Mesothelial cell of epicardium (in vitro differentiated cells): Measurements from ENCODE around the gene PACRGL. TPM values are rescaled to one million over a fixed set of nuclear protein-coding genes. Genes with fewer than 3 reads are reported as not detected.

Source experiments
- DNase-seq, 2 experiments: peaks; one replicate each; pipeline ENCODE4 v3.0.0; 2021; ENCODE audit warnings: low spot score in 2 of 2; ENCODE audit not compliant: unreplicated experiment in 2 of 2
- H3K27ac Mint-ChIP-seq: 2 replicates; pipeline ENCODE4 v1.8.0; 2021; ENCODE audit warnings: mixed read lengths
- H3K27me3 Mint-ChIP-seq: 2 replicates; pipeline ENCODE4 v1.8.0; 2021; ENCODE audit warnings: low read depth, mixed read lengths
- H3K36me3 Mint-ChIP-seq: 2 replicates; pipeline ENCODE4 v1.8.0; 2021; ENCODE audit warnings: mixed read lengths
- H3K4me1 Mint-ChIP-seq: 2 replicates; pipeline ENCODE4 v1.8.0; 2021; ENCODE audit warnings: mixed read lengths
- H3K4me3 Mint-ChIP-seq: 2 replicates; pipeline ENCODE4 v1.8.0; 2021; ENCODE audit warnings: mild to moderate bottlenecking, moderate library complexity, mixed read lengths
- H3K9me3 Mint-ChIP-seq: 2 replicates; pipeline ENCODE4 v1.8.0; 2021; ENCODE audit warnings: mixed read lengths
- total RNA-seq: library from RNA; stranded (reverse); gene quantifications from 3 replicates; pipeline ENCODE4 v1.2.1, GENCODE V29; 2021
- TF ChIP-seq, protein P1 (sequence below): fragments of 200-600 bp; sonication (generic); IDR thresholded peaks from one replicate; pipeline ENCODE4 v1.5.0; 2021; ENCODE audit warnings: antibody characterized with exemption; ENCODE audit not compliant: unreplicated experiment

The PACRGL gene
- total RNA-seq, 1 donor from 2014 or later: 30.8 TPM

DNA sequence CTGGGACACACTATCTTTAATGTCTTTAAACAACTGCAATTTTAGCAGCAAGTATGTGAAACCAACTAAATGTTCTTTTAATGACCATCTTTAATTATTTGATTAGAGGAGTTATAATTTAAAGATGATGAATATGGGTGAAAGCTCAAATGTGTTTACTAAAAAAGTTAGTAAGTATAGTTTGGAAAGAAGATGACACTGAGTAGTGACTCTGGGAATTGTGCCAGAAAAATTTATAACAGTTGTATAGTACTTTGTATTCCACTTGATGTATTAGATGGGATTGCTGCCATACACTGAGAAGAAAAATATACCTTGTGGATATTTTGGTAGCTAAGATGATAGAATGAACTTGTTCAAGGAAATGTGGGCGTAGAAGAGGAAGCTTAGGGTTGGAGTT is 19.5 kb upstream of the PACRGL start:
- peaks cover 8% of the 10 kb centered on the region for H3K9me3 Mint-ChIP-seq
- H3K4me1 Mint-ChIP-seq: peaks cover 65% of the 10 kb centered on the region
- TF ChIP-seq, protein P1, sequence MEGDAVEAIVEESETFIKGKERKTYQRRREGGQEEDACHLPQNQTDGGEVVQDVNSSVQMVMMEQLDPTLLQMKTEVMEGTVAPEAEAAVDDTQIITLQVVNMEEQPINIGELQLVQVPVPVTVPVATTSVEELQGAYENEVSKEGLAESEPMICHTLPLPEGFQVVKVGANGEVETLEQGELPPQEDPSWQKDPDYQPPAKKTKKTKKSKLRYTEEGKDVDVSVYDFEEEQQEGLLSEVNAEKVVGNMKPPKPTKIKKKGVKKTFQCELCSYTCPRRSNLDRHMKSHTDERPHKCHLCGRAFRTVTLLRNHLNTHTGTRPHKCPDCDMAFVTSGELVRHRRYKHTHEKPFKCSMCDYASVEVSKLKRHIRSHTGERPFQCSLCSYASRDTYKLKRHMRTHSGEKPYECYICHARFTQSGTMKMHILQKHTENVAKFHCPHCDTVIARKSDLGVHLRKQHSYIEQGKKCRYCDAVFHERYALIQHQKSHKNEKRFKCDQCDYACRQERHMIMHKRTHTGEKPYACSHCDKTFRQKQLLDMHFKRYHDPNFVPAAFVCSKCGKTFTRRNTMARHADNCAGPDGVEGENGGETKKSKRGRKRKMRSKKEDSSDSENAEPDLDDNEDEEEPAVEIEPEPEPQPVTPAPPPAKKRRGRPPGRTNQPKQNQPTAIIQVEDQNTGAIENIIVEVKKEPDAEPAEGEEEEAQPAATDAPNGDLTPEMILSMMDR: no peak
- no peaks in the 10 kb centered on the region for H3K36me3 Mint-ChIP-seq
- H3K27ac Mint-ChIP-seq: no peak overlapping the region
- DNase-seq: no peak
- peaks cover 21% of the 10 kb centered on the region for H3K27me3 Mint-ChIP-seq
- no peak overlapping the region for H3K4me3 Mint-ChIP-seq

GRCh38 chr4:20681271-20681670 is 19.0 kb upstream of the PACRGL start:
- H3K27me3 Mint-ChIP-seq: peaks cover 26% of the 10 kb centered on the region
- peaks cover 8% of the 10 kb centered on the region for H3K9me3 Mint-ChIP-seq
- TF ChIP-seq, protein P1: no peak
- DNase-seq: no peak
- no peak overlapping the region for H3K4me3 Mint-ChIP-seq
- H3K36me3 Mint-ChIP-seq: no peaks in the 10 kb centered on the region
- H3K4me1 Mint-ChIP-seq: peaks cover 60% of the 10 kb centered on the region
- no peak overlapping the region for H3K27ac Mint-ChIP-seq

- no peak overlapping the region for H3K27ac Mint-ChIP-seq
- peaks cover 44% of the 10 kb centered on the region for H3K4me1 Mint-ChIP-seq
- no peaks in the 10 kb centered on the region for H3K36me3 Mint-ChIP-seq
- DNase-seq: no peak
- peaks cover 6% of the 10 kb centered on the region for H3K9me3 Mint-ChIP-seq
- TF ChIP-seq, protein P1: no peak
- H3K27me3 Mint-ChIP-seq: peaks cover 41% of the 10 kb centered on the region
- no peak overlapping the region for H3K4me3 Mint-ChIP-seq
Observed at GRCh38 chr4:20682853-20683252, 17.4 kb upstream of the PACRGL start.

GRCh38 chr4:20683766-20684165 is 16.5 kb upstream of the PACRGL start:
- no peak for DNase-seq
- H3K27me3 Mint-ChIP-seq: peaks cover 45% of the 10 kb centered on the region
- no peaks in the 10 kb centered on the region for H3K36me3 Mint-ChIP-seq
- H3K4me1 Mint-ChIP-seq: peaks cover 40% of the 10 kb centered on the region
- H3K27ac Mint-ChIP-seq: no peak overlapping the region
- no peak overlapping the region for H3K4me3 Mint-ChIP-seq
- TF ChIP-seq, protein P1: no peak
- H3K9me3 Mint-ChIP-seq: peaks cover 4% of the 10 kb centered on the region

- Mint-ChIP-seq H3K27ac (peak overlapping the region; percentile 50), H3K4me3 (no peak overlapping the region), H3K27me3 (peaks cover 50% of the 10 kb centered on the region)
Observed at GRCh38 chr4:20684852-20685763, 15.2 kb upstream of the PACRGL start.

More at GRCh38 chr4:20684852-20685763, 15.2 kb upstream of the PACRGL start:
- Mint-ChIP-seq H3K4me1 (peaks cover 30% of the 10 kb centered on the region), H3K9me3 (peaks cover 4% of the 10 kb centered on the region), H3K36me3 (no peaks in the 10 kb centered on the region)
- no peak for DNase-seq
- TF ChIP-seq, protein P1: peak; percentile 88
